Right cardiac atrium (tissue), 5 donors: ENCODE measurements around the gene CTNND2. TPM values are rescaled to one million over a fixed set of nuclear protein-coding genes. Genes with fewer than 3 reads are reported as not detected.
A peak's percentile ranks its signal among the peaks of the same experiment; 100 is the strongest.

Source experiments
- ATAC-seq, 2 donors: fragments of 200-7000 bp; cut with Tn5 transposase; one replicate each; pipeline versions ENCODE4 v1.8.0 to v1.9.1; 2020; ENCODE audit warnings: moderate library complexity in 2 of 2, mild to moderate bottlenecking in 1 of 2
- DNase-seq, 3 donors: peaks; one replicate each; pipeline ENCODE4 v3.0.0-alpha.2; 2020
- H3K27ac ChIP-seq: one replicate; pipeline ENCODE4 v1.5.1; 2013; ENCODE audit warnings: mild to moderate bottlenecking, low read length, control low read depth, moderate library complexity
- H3K27me3 ChIP-seq: one replicate; pipeline ENCODE4 v1.6.1; 2013; ENCODE audit not compliant: control insufficient read depth, insufficient read depth
- H3K4me1 ChIP-seq: one replicate; pipeline ENCODE4 v1.6.1; 2013; ENCODE audit warnings: low read length; ENCODE audit not compliant: control insufficient read depth, insufficient read depth
- H3K4me3 ChIP-seq: one replicate; pipeline ENCODE4 v1.5.1; 2013; ENCODE audit warnings: low read length, control low read depth
- H3K9me3 ChIP-seq: one replicate; pipeline ENCODE4 v1.6.1; 2013; ENCODE audit warnings: low read length; ENCODE audit not compliant: control insufficient read depth
- WGBS: extraction: QIAGEN DNeasy Blood & Tissue Kit; methylation state at CpG from one replicate; pipeline ENCODE4 v1.1.7; 2013; 5-methylcytosine and 5-hydroxymethylcytosine counted together
- intact Hi-C, 4 donors: fragments of 100-400 bp; cut with DNase I; formaldehyde crosslinking; loops; one replicate each; pipeline versions ENCODE4 v1.11.0 to v1.14.0; 2022 to 2023
- polyA plus RNA-seq: library from polyadenylated mRNA; stranded (reverse); fragments of 200-250 nt; gene quantifications from one replicate; pipeline ENCODE4 v1.2.3, GENCODE V29; 2013
- total RNA-seq, 4 donors: library from RNA; stranded (reverse); fragmentation: NEBNext Ultra II Directional; extraction: Animal tissue kit (Norgen Biotek cat#: 25700); gene quantifications; one replicate each; pipeline ENCODE4 v1.2.1, GENCODE V29; 2021
- donor health status: healthy with polysubstance abuse.
- donor health status: DM: no; HTN: yes; CAD: no.
- donor health status: DM: no; HTN: no; CAD: no.
- donor health status: DM: no; HTN: yes; CAD: no; lungs with severe emphysema.
- donor health status: DM: yes; HTN: yes; CAD: no.

Gene CTNND2
- total and polyA plus RNA-seq, 5 donors: 2.6 to 14.0 (median 4.8) TPM

DNA sequence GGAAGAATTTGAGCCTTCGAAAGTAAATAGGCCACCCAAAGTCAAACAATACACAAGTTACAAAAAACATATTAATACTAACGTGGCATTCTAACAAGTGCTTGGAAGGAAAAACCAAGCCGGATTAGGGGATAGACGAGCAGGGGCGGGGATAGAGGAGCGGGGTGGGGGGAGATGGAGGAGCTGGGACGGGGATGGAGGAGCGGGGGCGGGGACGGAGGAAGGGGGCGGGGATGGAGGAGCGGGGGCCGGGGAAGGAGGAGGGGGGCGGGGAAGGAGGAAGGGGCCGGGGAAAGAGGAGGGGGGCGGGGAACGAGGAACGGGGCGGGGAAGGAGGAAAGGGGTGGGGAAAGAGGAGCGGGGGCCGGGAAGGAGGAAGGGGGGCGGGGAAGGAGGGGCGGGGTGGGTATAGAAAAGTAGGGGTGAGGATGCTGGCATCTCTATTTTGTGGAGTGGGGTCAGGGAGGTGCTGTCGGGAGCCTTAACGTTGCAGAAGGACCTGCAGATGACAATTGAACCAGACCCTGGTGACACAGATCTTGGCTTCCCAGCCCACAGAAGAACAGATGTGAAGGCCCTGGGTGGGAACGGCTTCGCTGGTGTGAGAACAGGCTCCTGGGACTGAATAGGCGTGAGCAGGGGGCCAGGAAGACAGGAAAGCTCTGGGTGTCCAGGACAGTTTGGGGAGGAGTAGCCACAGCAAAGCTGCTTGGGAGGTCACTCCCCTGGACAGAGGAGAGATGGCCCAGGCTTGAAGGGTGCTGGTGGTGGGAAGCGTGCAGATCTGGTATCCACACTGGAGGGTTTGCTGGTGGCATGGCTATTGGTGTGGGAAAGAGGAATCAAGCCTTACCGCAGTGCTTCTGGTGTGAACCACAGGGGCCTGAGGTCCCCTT lies 909.9 kb downstream of the CTNND2 start:
- intact Hi-C loops: no loop called here

DNA sequence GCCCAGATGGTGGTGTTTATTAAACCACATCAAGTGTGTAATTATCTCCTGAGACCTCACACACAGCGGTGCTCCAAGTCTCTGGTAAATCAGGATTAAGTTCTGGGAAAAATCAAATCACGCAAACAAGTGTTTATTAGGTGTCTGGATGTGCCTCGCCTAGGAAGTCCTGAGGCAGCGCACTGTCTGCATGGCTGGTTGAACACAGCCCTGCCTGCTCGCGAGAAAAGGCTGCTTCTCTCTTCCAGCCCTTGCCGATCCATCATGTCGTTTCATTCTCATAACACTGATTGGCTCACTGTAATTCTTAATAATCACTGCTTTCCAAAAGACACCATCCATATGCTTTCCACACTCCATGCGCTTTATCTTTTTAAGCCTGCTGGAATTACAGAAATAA lies 913.6 kb downstream of the CTNND2 start:
- WGBS: 65% methylated on average over 9 of the region's 9 CpGs
- ATAC-seq: no peak
- peaks cover 3% of the 10 kb centered on the region for H3K4me1 ChIP-seq
- H3K27ac ChIP-seq: peak overlapping the region; percentile 47
- H3K4me3 ChIP-seq: no peak overlapping the region
- H3K9me3 ChIP-seq: no peaks in the 10 kb centered on the region
- no peak for DNase-seq
- intact Hi-C loops: no loop called here
- H3K27me3 ChIP-seq: no peaks in the 10 kb centered on the region

More for the DNA sequence above, 909.9 kb downstream of the CTNND2 start:
- Histone ChIP-seq H3K4me3 (no peak overlapping the region), H3K4me1 (no peaks in the 10 kb centered on the region), H3K9me3 (no peaks in the 10 kb centered on the region), H3K27me3 (no peaks in the 10 kb centered on the region), H3K27ac (no peak overlapping the region)
- no peak for ATAC-seq
- no peak for DNase-seq
- WGBS: 69% methylated on average over 23 of the region's 30 CpGs

DNA sequence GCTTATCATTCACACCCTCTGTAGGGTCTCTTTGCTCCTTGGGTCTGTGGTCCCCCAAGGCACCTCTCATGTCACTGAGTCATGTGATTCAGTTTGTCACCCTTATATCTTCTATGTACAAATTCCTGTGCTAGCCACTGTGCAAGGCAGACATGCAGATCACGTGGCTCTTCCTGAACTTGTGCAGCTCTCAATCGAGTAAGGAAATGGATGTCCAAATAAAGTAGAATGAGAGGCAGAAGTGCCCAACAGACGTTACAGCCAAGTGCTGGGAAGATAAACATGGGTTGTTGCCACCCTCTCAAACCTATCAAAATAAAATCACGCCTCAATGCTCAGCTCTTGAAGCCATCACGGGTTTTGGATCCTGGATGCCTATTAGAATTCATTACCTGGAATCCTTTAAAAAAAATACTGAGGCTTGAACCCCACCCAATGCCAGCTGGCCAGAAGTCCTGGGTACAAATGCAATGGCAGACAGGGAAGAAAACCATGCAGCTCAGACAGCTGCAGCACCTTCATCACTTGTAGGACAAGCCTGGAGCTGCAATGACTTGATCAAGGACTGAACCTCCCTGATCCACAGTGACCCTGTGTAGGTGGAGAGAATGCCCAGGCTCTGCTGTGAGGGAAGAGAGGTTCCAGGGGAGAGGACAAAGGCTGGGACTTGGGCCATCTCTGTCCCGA lies 914.5 kb downstream of the CTNND2 start:
- WGBS: 38% methylated on average over 6 of the region's 6 CpGs
- DNase-seq (no peak), ATAC-seq (peak; percentile 67 to 78)
- H3K4me3 ChIP-seq: no peak overlapping the region
- peak overlapping the region; percentile 46 for H3K27ac ChIP-seq
- H3K4me1 ChIP-seq: peaks cover 3% of the 10 kb centered on the region
- H3K9me3 ChIP-seq: no peaks in the 10 kb centered on the region
- intact Hi-C loops: no loop called here
- H3K27me3 ChIP-seq: no peaks in the 10 kb centered on the region

DNA sequence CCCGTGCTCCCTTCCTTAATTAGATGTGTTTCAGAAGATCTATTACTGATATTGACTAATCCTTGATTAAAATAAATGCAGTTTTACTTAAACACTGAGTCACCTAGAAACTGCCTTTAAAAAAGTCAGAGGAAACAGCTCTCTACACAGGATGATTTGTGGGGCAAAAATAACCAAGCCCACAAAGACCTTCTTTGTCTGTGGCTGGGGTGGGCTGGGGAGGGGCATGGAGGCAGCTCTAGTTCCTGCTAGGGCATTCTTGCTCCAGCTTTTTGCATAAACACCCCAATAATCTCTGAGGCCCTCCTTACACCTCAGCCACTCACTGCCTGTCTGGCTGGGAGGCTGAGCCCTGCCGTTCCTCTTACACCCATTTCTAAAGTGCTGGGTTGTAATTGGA lies 915.6 kb downstream of the CTNND2 start:
- H3K4me1 ChIP-seq: peaks cover 3% of the 10 kb centered on the region
- DNase-seq: no peak
- H3K27ac ChIP-seq: peak overlapping the region; percentile 23
- 22% methylated on average over 2 of the region's 2 CpGs for WGBS
- no peak overlapping the region for H3K4me3 ChIP-seq
- ATAC-seq: no peak
- H3K27me3 ChIP-seq: no peaks in the 10 kb centered on the region
- intact Hi-C loops: no loop called here
- H3K9me3 ChIP-seq: no peaks in the 10 kb centered on the region

DNA sequence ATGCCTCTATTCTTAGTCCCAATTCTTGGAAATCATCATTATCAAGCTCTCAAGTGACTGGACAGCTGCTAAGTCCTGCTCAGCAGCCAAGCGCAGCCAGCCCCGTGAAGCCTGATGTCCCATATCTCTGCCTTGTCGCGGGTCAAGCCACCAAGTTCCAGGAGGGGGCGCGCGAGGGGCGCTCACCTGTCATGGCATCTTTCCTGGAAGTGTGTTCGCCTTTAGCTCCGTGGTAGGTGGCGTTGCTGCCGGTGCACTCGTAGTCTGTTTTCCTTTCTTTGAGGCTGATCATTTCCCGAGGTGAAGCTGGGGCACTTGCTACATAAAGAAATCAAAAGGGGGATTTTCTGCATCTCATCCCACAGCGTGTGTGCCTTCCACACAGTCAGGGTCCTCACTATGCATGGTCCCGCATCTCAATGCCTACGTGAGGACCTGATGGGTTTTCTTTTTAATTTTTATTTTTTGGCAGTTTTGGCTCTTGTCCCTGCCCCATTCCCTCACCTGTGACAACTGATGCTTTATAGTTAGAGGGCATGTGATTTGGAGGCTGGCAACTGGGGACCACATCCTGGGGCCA lies 916.2 kb downstream of the CTNND2 start:
- ATAC-seq (peak; percentile 84 to 85), DNase-seq (peak; percentile 63 to 92 (median 88))
- intact Hi-C loops: no loop called here
- Histone ChIP-seq H3K4me3 (no peak overlapping the region), H3K27ac (no peak overlapping the region), H3K27me3 (no peaks in the 10 kb centered on the region), H3K4me1 (peaks cover 3% of the 10 kb centered on the region), H3K9me3 (no peaks in the 10 kb centered on the region)
- 9% methylated on average over 17 of the region's 17 CpGs for WGBS

DNA sequence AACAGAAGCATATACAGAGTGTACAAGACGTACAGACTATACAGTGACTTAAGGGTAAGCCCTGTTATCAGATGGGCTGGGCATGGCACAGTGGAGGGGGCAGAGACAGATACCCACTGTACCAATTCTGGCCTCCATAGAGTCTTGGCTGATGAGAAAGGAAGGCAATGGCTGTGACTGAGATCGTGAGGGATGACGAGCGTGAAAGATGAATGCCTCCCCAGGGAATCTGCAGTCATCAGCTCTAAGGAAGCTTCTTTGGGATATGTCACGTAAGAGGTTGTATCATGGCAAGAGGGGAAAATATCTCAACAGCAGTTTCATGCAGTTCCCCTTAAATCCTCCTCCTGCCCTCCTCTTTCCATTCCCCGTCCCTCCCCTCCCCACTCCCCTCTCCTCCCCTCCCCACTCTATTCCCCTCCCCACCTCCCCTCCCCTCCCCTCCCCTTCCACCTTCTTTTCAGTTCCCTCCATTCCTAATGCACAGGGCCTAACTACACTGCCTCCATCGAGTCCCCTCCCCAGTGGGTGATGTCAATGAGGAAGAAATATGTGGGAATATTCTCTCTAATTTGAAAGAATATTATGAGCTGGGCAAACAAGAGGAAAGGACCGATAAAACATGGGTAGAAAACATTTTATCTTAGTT lies 916.8 kb downstream of the CTNND2 start:
- Histone ChIP-seq H3K9me3 (no peaks in the 10 kb centered on the region), H3K4me3 (no peak overlapping the region), H3K4me1 (peaks cover 3% of the 10 kb centered on the region), H3K27me3 (no peaks in the 10 kb centered on the region), H3K27ac (peak overlapping the region; percentile 60)
- ATAC-seq (peak in 1 of 2 donors; percentile 10), DNase-seq (no peak)
- intact Hi-C loops: no loop called here
- 18% methylated on average over 8 of the region's 8 CpGs for WGBS

DNA sequence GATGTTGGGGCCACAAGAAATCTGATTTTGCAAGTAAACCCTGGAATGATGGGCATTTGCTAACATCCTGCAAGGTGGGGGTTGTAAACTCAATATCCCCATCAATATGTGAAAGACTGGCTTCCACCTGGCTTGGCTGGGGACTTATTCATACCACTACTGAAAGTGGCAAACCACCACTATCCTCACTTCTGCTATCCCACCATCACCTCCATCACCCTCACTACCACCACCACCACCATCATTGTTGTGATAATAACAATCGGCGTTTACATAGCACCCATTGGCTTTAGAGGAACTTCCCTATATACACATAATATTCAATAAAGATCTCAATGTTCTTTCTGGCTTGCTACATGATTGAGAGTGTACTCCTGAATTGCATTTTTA lies 918.5 kb downstream of the CTNND2 start:
- WGBS: 92% methylated on average over 2 of the region's 2 CpGs
- peaks cover 3% of the 10 kb centered on the region for H3K4me1 ChIP-seq
- no peak for DNase-seq
- no peak for ATAC-seq
- H3K27me3 ChIP-seq: no peaks in the 10 kb centered on the region
- intact Hi-C loops: no loop called here
- no peak overlapping the region for H3K27ac ChIP-seq
- H3K9me3 ChIP-seq: no peaks in the 10 kb centered on the region
- H3K4me3 ChIP-seq: no peak overlapping the region

DNA sequence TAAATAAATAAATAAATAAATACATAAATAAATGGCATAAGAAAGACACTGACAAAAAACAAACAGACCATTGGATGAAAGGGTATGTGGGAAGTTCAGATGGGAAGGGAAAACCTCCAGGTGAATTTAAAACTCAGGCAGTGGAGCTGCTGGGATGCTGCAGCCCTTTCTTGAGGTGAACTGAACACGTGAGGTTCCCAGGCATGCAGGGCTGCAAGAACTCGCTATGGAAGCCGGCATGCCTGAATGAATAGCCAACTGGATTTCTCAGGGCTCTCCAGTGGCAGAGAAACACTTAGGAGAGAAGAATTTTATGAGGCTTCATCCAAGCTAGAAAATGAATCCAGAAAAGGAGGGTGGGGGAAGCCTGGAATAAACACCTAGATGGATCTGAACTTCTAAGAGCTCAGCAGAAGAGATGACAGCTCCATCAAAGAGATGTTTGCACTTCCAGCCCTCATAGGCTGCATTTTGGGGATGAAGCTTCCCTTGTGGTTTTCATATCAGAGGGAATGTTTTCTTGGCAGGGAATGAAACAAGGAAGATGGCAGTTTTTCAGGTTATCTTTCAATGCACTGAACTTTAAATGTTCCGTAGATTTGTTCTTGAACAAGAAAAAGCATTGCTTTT lies 919.0 kb downstream of the CTNND2 start:
- Histone ChIP-seq H3K4me1 (peaks cover 3% of the 10 kb centered on the region), H3K9me3 (no peaks in the 10 kb centered on the region), H3K27ac (no peak overlapping the region), H3K27me3 (no peaks in the 10 kb centered on the region), H3K4me3 (no peak overlapping the region)
- DNase-seq (no peak), ATAC-seq (no peak)
- intact Hi-C loops: no loop called here
- WGBS: 85% methylated on average over 4 of the region's 4 CpGs

DNA sequence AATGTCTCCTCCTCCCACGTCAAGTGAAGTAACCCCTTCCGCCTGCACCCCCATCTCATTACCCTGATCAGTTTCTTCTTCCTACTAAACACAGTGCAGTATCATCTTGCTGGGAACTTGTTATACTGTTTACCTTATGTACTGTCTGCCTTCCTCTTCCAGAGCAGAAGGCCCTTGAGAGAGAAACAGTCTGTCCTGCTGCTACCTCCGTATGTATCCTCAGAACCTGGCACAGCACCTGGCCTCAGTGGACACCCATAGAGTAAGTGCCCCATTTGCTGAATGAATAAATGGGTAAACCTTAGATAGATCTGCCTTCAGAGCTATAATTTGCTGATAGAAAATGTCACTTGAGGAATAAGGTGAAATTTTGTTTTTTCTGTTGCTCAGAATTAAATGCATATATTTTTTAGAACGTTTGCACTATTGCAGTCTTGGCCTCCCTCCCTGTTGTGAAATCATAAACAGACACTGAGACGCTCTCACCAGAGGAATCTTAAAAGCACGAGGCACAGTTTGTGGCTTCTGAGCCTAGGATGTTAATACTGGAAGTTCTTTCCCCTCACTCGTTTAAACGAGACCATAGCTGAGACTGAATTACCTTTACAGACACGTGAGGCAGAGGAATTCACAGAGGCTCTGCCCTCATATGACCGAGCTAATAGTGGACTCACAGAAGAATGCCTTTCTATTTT lies 920.1 kb downstream of the CTNND2 start:
- ATAC-seq: no peak
- intact Hi-C loops: no loop called here
- no peak for DNase-seq
- no peak overlapping the region for H3K4me3 ChIP-seq
- no peaks in the 10 kb centered on the region for H3K9me3 ChIP-seq
- no peak overlapping the region for H3K27ac ChIP-seq
- H3K27me3 ChIP-seq: no peaks in the 10 kb centered on the region
- WGBS: 65% methylated on average over 10 of the region's 10 CpGs
- H3K4me1 ChIP-seq: peaks cover 3% of the 10 kb centered on the region

DNA sequence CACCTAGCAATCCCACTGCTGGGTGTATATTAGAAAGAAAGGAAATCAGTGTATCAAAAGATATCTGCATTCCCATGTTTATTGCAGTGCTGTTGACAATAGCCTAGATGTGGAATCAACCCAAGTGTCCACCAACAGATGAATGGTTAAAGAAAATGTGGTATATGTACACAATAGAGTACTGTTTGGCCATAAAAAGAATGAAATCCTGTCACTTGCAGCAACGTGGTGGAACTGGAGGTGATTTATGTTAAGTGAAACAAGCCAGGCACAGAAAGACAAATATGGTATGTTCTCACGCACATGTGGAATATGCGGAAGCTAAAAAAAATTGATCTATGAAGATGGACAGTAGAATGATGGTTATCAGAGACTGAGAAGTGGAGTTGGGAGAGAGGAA lies 921.6 kb downstream of the CTNND2 start:
- DNase-seq: no peak
- H3K27me3 ChIP-seq: no peaks in the 10 kb centered on the region
- no peak overlapping the region for H3K27ac ChIP-seq
- 77% methylated on average over 3 of the region's 3 CpGs for WGBS
- no peak overlapping the region for H3K4me3 ChIP-seq
- H3K4me1 ChIP-seq: peaks cover 3% of the 10 kb centered on the region
- no peak for ATAC-seq
- intact Hi-C loops: no loop called here
- H3K9me3 ChIP-seq: no peaks in the 10 kb centered on the region
